Tibial nerve (tissue), 3 donors: Measurements from ENCODE around the gene PLA2R1.

Experiments
- EP300 ChIP-seq, 2 donors: sonication (generic); formaldehyde crosslinking; IDR thresholded peaks; one replicate each; pipeline ENCODE4 v1.6.1; 2017; ENCODE audit warnings: antibody characterized with exemption in 2 of 2, mild to moderate bottlenecking in 1 of 2
- POLR2A ChIP-seq, 2 donors: fragments of 450-650 bp; IDR thresholded peaks; one replicate each; pipeline ENCODE4 v1.6.1; 2017; ENCODE audit warnings: antibody characterized with exemption in 2 of 2, mild to moderate bottlenecking in 2 of 2, moderate library complexity in 2 of 2

DNA sequence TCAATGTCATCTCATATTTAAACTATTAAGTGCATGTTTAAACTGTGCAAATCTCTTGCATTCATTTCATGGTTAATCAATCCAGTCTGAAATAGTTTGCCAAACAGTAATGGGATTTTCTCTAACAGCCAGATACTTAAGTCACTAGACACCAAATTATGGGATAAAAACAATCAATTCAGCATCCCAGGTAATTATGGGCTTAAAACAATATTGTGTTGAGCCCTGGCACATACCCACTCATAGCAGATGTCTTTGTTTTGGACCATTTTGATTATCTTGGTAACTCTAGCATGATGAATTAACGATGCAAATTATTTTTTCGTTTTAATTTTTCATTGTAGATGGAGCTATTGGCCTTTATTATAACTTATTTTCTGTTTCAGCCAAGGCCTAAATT, 145.9 kb downstream of the PLA2R1 start:
- TF ChIP-seq EP300 (IDR thresholded peaks at IDR 0.05) (no peak), POLR2A (IDR thresholded peaks at IDR 0.05) (no peak)
